ENCODE measurements around the gene SH3GL1.

GRCh38 chr19:4444765-4445741 is 44.7 kb upstream of the SH3GL1 start:
- TF ChIP-seq TARDBP (IDR thresholded peaks at IDR 0.05): no peak
- no peak for TF ChIP-seq L3MBTL2 (conservative IDR thresholded peaks at IDR 0.05)
- no peak for TF ChIP-seq BHLHE40 (IDR thresholded peaks at IDR 0.05; ENCODE audit: borderline replicate concordance)
- TF ChIP-seq SP1 (IDR thresholded peaks at IDR 0.05): no peak
- no peak for TF ChIP-seq LEF1 (IDR thresholded peaks at IDR 0.05; ENCODE audit: borderline replicate concordance)

Measured in HEK293T (cell line).